GM21528 (cell line): Measurements from ENCODE around the gene LPAR1.

Experiments used
- ATAC-seq: cut with Tn5 transposase; IDR thresholded peaks from one replicate; pipeline ENCODE4 v1.9.1; 2021; ENCODE audit warnings: mild to moderate bottlenecking, moderate library complexity; ENCODE audit not compliant: unreplicated experiment, low FRiP score

Gene LPAR1

DNA sequence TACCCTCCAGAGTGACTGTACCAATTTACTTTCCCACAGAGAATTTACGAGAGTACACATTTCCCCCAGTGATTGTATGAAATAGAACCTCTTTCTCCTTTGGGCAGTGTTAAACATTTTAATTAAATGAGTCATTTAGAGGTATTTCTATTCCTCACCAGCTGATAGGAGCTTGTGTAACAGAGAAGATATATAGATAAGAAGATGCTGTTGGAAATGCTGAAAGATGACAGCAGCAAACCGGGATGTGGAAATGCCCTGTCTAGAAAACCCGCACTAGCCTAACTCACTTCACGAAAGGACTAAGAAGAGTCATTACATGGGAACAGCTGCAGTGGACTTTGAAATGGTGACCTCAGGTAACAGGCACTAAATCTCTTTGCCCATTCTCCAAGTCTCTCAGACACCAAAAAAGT, 68.3 kb downstream of the LPAR1 start:
- ATAC-seq = no peak

DNA sequence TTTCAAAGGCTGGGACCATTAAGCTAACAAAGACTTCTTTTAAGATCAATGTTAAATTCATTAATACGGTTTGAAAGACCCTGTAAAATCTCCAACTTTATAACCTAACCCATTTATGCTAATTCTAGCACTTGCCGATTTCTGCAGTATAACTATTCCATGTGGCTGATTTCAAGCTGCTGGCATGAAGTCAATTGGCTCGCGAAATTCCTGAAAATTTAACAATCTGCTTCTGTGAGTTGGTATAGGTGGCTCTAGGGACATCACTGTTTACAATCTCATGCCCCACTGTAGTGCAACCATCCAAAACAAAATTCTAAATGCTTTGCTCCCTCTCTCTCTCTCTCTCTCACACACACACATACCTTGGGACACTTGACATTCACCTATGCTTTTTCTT, 70.2 kb downstream of the LPAR1 start:
- no peak for ATAC-seq

DNA sequence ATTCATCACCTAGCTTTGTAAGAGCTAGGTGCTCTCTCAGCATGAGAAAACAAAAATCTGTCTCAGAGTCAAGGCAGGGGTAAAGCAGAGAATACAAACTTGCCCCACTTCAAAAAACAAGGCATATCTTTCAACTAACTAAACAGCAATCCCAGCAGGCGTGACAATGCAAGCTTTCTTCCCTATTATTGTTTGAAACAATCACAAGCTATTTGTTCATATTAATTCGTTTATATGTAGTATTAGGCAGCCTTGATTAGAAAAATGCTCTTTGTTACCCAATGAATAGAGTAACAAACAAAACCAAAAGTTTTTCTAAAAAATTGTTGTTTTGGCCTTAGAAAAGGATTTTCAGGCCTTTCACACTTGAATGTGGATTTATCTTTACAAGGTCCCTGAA, 71.1 kb downstream of the LPAR1 start:
- no peak for ATAC-seq

DNA sequence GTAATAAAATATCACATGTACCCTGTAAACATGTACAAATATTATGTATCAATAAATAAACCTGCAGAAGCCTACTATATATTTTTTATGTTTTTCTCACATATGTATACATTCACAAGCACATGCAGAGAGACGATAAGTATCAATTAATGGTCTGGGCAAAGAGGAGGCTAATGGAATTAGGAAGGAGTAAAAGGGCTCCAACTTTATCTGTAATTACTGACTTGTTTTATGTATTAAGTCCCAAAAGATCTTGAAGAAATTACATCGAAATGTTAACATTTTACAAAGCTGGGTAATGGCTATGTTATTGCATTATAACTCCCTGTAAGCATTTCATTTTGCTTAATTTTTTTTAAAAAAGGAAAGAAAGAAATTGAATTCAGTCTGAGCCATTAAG, 78.0 kb downstream of the LPAR1 start:
- no peak for ATAC-seq

DNA sequence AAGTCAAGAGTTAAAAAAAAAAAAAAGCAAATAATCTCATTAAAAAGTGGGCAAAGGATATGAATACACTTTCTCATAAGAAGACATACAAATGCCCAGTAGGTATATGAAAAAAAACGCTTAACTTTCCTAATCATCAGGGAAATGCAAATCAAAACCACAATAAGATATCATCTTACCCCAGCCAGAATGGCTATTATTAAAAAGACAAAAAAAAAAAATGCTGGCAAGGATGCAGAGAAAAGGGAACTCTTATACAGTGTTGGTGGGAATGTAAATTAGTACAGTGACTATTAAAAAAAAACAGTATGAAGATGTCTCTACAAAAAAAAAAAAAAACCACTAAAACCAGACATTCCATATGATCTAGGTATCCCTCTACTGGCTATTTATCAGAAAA, 79.4 kb downstream of the LPAR1 start:
- ATAC-seq = no peak

DNA sequence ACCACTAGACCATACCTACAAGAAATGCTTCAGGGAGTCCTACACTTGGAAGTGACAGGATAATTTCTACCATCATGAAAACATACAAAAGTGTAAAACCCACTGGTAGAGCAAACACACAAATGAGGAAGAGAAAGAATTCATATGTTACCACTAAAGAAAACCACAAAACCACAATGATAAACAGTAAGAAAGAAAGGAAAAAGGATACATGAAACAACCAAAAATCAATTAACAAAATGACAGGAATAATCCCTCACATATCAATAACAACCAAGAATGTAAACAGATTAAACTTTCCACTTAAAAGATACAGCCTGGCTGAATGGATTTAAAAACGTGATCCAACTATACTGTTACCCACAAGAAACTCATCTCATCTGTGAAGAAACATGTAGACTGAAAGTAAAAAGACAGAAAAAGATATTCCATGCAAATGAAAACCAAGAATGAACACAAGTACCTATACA, 83.4 kb downstream of the LPAR1 start:
- no peak for ATAC-seq

DNA sequence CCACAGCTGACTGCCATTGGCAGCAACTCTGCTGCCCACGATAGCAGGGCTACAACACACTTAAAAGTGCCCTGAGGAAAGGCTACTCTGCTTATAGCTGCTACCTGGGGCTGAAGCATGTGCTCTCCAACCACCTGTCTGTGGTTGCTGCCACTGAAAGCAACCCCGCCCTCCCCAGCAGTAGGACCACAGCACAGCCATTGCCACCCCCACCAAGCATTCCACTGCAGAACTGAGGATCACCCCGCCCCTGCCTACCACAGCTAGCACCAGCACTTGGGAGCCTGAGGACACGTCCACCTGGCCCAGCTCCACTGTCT, 85.8 kb downstream of the LPAR1 start:
- ATAC-seq = no peak

DNA sequence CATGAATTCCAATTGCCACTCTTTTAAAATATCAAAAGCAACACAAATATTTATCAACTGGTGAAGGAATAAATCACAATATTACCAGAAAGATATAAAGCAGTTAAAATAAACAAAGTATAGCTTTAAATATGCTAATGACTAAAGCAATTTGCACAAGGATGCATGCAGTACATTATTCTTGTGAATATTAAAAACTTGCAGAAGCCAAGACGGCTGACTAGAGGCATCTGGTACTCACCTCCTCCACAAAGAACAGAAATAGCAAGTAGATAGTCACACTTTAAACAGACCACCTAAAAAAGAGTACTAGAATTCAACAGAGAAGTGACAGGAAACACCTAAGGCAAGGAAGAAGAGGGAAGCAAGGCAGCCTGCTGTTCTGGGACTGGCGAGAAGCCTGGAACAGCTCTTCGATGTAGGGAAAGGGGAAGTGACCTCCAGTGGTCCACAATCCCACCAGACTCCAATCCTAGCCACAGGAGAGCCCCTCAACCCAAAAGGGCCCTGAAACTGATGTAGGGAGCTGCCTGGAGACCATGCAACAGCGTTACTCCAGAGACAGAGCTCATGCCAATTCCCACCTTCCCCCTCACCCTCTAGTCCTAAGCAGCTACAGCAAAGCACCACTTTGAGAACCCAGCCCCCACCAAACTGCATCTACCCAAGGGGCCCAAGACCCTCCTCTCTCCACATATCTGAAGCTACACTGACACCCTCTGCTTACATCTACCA, 86.3 kb downstream of the LPAR1 start:
- ATAC-seq = no peak

DNA sequence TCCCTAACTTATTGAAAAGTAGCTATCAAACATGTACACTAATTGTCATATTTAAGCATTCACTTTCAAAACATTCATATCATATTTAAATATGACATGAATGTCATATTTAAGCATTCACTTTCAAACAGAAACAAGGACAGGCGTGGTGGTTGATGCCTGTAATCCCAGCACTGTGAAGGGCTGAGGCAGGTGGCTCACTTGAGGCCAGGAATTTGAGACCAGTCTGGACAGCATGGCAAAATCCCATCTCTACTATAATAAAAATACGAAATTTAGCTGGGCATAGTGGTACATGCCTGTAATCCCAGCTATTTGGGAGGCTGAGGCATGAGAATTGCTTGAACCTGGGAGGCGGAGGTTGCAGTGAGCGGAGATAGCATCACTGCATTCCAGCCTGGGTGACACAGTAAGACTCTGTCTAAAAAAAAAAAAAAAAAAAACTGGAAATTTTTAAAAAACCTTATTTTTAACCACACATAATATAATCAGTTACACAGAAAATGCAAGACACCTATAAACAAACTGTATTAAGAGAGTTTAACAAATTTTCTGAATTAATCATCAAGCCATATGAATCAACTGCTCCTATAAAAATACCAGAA, 88.1 kb downstream of the LPAR1 start:
- ATAC-seq = no peak

DNA sequence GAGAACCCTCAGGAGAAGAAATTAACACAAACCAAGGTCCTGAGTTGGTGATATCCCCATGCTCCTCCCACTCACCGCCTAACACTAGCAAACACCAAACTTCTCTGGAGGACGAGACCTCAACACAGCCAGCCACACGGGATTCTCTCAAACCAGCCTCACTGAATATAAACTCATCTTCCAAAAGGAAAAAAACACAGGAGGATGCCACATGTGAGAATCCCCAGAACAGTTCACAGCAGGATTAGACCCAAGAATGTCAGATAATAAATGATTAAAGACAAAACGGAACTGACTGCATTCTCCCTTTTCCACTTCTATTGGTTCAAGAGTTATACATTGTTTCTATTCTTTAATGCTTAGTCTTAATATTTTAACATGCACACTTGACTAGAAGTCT, 89.2 kb downstream of the LPAR1 start:
- ATAC-seq = no peak

DNA sequence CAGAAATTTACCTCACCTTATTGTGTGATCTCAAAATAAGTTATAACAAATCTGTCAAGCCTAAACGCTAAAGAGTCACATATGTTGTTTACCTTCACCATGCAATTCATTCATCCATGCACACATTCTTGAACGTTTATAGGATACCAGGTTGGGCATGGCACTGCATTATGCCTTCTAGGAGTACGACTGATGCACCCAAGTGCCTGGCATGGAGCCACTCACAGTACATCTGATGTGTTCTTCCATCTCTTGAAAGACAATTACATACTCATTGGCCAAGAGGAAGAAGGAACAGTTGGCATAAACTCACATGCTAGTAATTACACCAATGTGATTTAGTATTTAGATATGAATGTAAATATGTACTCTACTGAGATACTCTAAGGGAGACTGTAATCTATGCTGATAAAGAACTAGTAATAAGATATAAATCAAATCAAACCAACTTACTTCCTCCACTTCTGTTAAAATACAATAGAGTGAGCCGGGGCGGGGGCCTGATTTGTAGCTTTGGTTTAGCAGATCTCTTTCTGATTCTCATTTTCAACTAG, 90.7 kb downstream of the LPAR1 start:
- ATAC-seq = no peak

DNA sequence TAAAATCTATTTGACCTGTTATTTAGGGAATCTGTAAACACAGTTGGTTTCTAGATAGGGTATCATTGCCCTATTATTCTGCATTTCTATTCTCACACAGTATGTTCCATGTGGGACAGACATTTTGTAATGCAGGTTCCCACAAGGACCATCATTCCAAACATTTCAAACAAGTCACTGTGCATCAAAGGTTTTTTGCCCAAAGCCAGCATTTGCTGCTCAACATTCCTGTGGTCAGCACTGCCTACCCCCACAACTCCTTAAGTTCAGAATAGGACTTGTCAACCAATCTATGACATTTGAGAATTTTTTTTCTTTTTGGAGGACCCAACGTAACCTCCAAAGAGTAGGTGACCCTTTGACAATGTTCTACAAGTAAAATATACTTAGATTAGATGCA, 95.7 kb downstream of the LPAR1 start:
- no peak for ATAC-seq

DNA sequence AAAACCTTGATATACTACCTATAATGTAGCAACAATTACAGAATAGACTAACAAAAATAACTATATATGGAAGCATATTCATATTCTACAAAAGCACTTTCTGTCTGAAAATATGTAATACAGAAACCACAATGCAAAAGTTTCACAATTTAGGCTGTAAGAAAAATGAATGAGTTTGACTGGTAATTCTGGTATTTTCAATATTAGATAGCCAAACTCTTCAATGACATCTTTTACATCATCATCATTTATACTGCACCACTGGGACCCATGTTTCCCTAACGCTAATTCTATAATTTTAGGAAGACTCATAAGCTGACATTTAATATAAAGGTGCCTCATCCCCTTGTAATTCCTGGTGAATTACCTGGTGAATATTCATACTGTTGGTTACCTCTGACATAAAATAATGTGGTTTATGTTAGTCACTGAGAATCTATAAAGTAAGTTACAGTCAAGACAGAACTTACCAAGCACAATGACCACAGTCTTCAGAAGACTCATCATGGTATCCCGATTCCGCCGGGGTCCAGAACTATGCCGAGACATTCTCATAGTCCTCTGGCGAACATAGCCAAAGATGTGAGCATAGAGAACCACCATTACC, 97.2 kb downstream of the LPAR1 start:
- ATAC-seq = no peak

DNA sequence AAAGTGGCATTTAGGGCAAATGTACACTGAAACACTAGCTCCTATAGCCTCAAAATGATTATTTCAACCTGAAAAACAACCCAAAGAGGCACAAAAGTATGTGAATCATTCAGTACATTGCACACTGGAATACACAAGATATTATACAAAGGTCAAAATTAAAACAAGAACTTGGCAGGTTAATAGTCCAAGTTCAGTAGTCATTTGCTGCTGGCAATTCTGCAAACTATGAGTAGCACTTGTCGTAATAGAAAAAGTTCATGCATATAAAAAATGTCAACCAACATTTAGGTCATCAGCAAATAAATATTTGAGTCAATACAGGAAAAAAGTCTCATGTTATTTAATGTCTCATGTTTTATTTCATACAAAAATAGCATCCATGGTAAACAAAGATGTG, 98.7 kb downstream of the LPAR1 start:
- no peak for ATAC-seq

DNA sequence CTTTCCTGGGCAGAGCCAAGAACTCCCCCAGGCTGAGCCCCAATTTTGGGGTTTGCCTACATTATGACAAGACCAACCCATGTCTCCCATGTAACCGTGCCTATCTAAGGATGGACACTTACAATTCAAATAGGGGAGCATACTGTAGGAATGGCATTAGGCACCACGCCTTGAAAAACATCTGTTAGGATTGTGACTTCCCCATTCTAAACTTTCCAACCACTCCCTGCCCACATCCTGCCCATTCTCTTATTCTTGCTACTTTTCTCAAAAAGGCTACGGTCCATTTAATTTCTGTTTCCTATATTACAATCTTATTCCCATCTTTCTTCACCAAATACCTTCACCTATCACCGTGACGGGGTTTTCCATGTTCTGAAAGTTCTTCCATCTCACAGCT, 99.2 kb downstream of the LPAR1 start:
- ATAC-seq = no peak

DNA sequence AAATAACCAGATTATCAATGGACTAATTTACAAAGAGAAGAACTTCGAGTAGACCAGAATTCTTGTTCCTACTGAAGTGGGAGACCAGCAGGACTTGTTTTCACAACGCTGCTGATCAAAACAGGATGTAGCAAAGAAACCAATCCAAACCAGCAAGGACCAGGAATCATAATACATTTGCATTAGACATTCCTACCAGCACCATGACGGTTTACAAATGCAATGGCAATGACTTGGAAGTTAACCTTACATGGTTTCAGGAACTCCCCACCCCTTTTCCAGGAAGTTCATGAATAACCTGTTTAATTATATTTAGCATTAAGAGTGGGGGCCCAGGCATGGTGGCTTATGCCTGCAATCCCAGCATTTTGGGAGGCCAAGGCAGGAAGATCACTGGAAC, 100.0 kb downstream of the LPAR1 start:
- ATAC-seq = no peak

DNA sequence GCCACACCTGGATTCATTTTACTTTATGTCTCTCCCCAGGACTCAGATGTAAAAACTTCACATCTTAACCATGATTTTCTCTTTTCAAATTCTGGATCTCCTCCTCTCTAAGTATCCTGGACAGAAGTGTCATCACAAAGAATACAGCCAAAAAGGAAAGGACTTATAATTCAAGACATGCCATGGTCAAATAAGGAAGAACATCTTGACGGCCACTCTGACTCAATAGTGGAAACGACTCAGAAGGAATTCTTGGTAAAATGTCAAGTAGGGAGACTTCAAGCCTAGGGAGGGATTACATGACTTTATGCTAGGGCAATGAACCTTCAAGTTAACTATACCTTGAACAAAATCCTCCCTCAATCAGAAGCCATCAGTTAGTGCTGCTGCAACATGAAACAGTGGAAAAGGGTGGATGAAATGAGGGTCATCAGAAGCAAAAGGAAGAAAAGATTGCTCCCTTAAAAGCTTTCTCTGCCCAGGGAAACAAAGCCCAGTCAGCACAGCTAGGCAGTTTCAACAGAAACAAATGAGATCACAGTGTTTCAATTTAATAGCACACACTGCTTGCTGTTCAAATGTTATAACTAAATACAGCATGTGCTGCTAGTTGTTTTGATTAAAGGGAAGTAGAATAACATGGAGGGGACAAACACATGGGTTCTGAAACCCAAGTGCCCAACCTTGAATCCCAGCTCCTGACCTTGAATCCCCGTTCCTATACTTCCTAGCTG, 101.4 kb downstream of the LPAR1 start:
- ATAC-seq = no peak

DNA sequence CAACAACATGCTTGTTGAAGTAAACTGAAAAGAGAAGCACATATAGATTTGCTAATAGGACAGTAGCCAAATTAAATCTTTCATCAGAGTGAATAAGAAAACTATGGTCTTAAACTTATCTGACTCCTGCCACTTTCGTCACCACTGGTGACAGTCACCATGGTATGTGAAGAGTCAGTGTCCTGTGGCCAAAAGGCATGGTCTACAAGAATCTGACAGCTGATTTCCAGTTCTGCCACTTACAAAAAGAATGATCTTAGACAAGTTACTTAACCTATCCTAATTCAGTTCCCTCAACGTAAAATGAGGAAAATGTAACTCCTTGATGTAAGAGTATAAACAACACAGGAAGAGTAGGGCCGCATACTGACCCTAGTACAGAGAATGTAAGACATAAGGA, 102.0 kb downstream of the LPAR1 start:
- ATAC-seq = no peak

DNA sequence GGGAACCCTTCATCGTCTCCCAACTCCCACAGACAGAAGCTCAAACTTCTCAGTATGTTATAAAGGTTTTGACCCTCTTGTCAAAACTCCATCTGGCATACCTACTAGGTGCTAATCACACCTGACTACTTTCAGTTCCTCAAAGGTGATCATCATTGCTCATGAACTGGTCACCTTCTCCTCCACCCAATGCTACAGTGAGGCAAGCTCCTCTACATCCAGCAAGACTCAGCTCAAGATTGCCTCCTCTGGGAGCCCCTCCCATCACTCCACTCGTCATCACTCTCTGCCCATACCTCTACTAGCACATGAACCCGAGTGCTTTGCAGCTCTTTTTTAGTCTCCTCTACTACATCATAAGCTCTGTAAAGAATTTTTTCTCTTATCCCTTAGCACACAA, 102.4 kb downstream of the LPAR1 start:
- ATAC-seq = no peak

DNA sequence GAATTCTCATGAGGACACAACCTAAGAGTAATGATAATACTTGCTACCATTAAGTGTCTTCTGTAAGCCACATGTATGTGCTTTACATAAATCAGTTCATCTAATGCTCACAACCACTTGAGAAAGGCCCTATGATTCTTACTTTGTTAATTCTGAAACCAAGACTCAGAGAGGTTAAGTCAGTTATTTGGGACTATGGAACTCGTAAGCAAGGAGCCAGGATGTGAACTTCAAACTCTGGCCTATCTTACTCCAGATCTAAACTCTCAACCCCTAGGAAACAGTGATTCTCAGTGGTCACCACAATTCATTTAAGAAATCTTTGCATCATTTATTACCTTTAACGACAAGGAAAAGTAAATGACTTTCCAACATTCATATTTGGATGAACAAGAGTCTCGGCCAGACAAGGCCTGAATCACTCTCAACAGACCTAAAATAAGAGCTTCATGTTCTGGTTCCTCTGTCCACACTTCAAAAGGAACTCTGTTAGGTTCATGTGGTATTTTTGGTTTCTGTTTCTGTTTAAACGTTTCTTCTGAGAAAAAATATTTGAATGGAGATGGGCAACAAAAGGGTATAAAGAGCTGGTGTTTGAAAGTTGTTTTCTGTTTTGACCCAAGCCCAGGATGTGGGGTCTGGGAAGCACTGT, 104.8 kb downstream of the LPAR1 start:
- no peak for ATAC-seq

DNA sequence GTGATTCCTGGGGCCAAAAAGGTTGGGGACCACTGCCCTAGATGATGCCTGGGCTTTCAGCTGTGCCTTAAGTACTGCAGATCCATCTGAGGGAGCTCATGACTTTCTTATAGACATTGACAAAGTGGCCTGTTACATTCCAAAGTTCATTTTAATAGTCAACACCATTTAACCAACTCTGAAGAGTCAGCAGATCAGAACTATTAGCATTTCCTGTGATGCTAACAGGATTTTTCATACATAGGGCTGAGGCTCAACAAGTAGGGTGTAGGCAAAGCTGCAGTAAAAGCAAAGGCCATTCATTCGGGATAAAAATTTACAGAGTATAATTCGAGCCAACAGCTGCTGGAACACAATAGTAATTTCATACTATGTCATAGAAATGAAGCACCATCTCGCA, 105.4 kb downstream of the LPAR1 start:
- ATAC-seq = no peak
